ENCODE measurements around the gene IGF2BP2. TPM values are rescaled to one million over a fixed set of nuclear protein-coding genes. Genes with fewer than 3 reads are reported as not detected.
"Not testable (repeated sequence)": the region's sequence is repeated elsewhere in the genome, so short reads cannot be mapped to it uniquely, and the experiment has no call there.

Gene IGF2BP2
- total and polyA plus RNA-seq, 2 of the 13 experiments (the other 11 are each of a cell fraction or from before 2014, with no cell fraction given) = 6.5 to 46.0 TPM

GRCh38 chr3:185639632-185640206, 185.1 kb downstream of the IGF2BP2 start:
- H3K9me3 ChIP-seq (ENCODE audit: low read length) = no peaks in the 10 kb centered on the region
- no peaks in the 10 kb centered on the region; a peak in 1 of 5 replicates for H3K27me3 ChIP-seq (ENCODE audit: control insufficient read depth in 1 of 2, insufficient read depth in 2 of 2, low read length in 2 of 2)
- no peak overlapping the region for H3K9ac ChIP-seq (ENCODE audit: insufficient read depth, low read depth, low read length)
- CTCF ChIA-PET (ENCODE audit: low intra/inter-chr PET ratio, low total read pairs) = no interaction called here
- TF ChIP-seq RBM22 (optimal IDR thresholded peaks at IDR 0.05; ENCODE audit: low read length) = peak; percentile 91
- 0 out of 4 replicates have a peak, but pooled peaks of 1 of the 2 experiments have one; percentile 17 for TF ChIP-seq POLR2A (IDR thresholded peaks at IDR 0.05; ENCODE audit: insufficient read depth in 1 of 2, low read depth in 2 of 2, low read length in 2 of 2)
- TF ChIP-seq SSRP1 (CRISPR knock-in tag; IDR thresholded peaks at IDR 0.05) = 0 out of 2 replicates have a peak, but pooled peaks have one; percentile 71
- TF ChIP-seq ZBTB37 (CRISPR knock-in tag; IDR thresholded peaks at IDR 0.05) = no peak
- no peak for TF ChIP-seq BCLAF1 (IDR thresholded peaks at IDR 0.05)
- peak; percentile 58 for TF ChIP-seq POLR2G (IDR thresholded peaks at IDR 0.05; ENCODE audit: low read depth, low read length)
- peaks cover 0 to 3% of the 10 kb centered on the region in 2 experiments; a peak in 1 of 5 replicates for H3K36me3 ChIP-seq (replicated peaks in 1 of 2; ENCODE audit: control insufficient read depth in 1 of 2, insufficient read depth in 2 of 2, low read length in 2 of 2)
- no peaks in the 10 kb centered on the region for H4K20me1 ChIP-seq (ENCODE audit: insufficient read depth, low read length)
- FAIRE-seq (no peak), DNase-seq (ENCODE audit: low spot score) (no peak), ATAC-seq (0 out of 3 replicates have a peak, but pooled peaks have one; percentile 3)
- BruUV-seq (replicated peaks) = no TSS peak
- H3K27ac ChIP-seq (ENCODE audit: extremely low read length, insufficient read depth, low read length) = no peak overlapping the region
- no peak overlapping the region for H3K4me2 ChIP-seq (ENCODE audit: low read depth, low read length)
- in situ Hi-C loops (cut with HindIII; ENCODE audit: extremely low pct_ligation_motif_present, low pct_unique_long_range_greater_than_20kb) (no loop called here), intact Hi-C loops (cut with micrococcal nuclease; ENCODE audit: unreplicated experiment) (no loop called here)
- H3K4me1 ChIP-seq (ENCODE audit: insufficient read depth, low read length) = no peaks in the 10 kb centered on the region
- no peaks in the 10 kb centered on the region for H3K79me2 ChIP-seq (ENCODE audit: insufficient read depth, low read length)
- no peak overlapping the region for H3K4me3 ChIP-seq (replicated peaks in 1 of 3; ENCODE audit: insufficient read depth in 1 of 3, low read depth in 2 of 3, low read length in 3 of 3)
- WGBS (ENCODE audit: low lambda C conversion rate) = 93% methylated on average over 7 of the region's 7 CpGs
- POLR2A ChIA-PET = no interaction called here
- H2AFZ ChIP-seq (ENCODE audit: low read length) = no peak overlapping the region

GRCh38 chr3:185638651-185639050, 186.2 kb downstream of the IGF2BP2 start:
- H4K20me1 ChIP-seq (ENCODE audit: insufficient read depth, low read length); CTCF ChIA-PET (ENCODE audit: low intra/inter-chr PET ratio, low total read pairs); POLR2A ChIA-PET; in situ Hi-C loops (cut with HindIII; ENCODE audit: extremely low pct_ligation_motif_present, low pct_unique_long_range_greater_than_20kb); H3K27ac ChIP-seq (ENCODE audit: extremely low read length, insufficient read depth, low read length); H3K27me3 ChIP-seq (ENCODE audit: control insufficient read depth in 1 of 2, insufficient read depth in 2 of 2, low read length in 2 of 2); H3K4me2 ChIP-seq (ENCODE audit: low read depth, low read length); H3K4me3 ChIP-seq (replicated peaks in 1 of 3; ENCODE audit: insufficient read depth in 1 of 3, low read depth in 2 of 3, low read length in 3 of 3); ATAC-seq; intact Hi-C loops (cut with micrococcal nuclease; ENCODE audit: unreplicated experiment); BruUV-seq (replicated peaks); H2AFZ ChIP-seq (ENCODE audit: low read length); H3K36me3 ChIP-seq (replicated peaks in 1 of 2; ENCODE audit: control insufficient read depth in 1 of 2, insufficient read depth in 2 of 2, low read length in 2 of 2); H3K79me2 ChIP-seq (ENCODE audit: insufficient read depth, low read length); H3K9me3 ChIP-seq (ENCODE audit: low read length); FAIRE-seq; H3K4me1 ChIP-seq (ENCODE audit: insufficient read depth, low read length); H3K9ac ChIP-seq (ENCODE audit: insufficient read depth, low read depth, low read length); DNase-seq (ENCODE audit: low spot score): not testable (repeated sequence)
- 97% methylated on average over 11 of the region's 11 CpGs for WGBS (ENCODE audit: low lambda C conversion rate)
